SH-SY5Y (cell line): ENCODE measurements around the gene IL3.

Source experiments
- GATA2 ChIP-seq: IDR thresholded peaks from 2 replicates; pipeline ENCODE4 v1.6.1; 2011; ENCODE audit warnings: mild to moderate bottlenecking, low read depth, low read length
- GATA3 ChIP-seq: IDR thresholded peaks from 2 replicates; pipeline ENCODE4 v1.6.1; 2011; ENCODE audit warnings: low read depth, mild to moderate bottlenecking, low read length, moderate library complexity

IL3 gene

GRCh38 chr5:132057498-132058255 lies 2.8 kb upstream of the IL3 start:
- TF ChIP-seq GATA2, result no peak
- no peak for TF ChIP-seq GATA3

GRCh38 chr5:132058646-132059042 lies 1.8 kb upstream of the IL3 start:
- TF ChIP-seq GATA2 (no peak), GATA3 (no peak)

- TF ChIP-seq GATA3 (no peak), GATA2 (no peak)
Observed at GRCh38 chr5:132059043-132059695, 1.3 kb upstream of the IL3 start.

GRCh38 chr5:132059696-132060500 lies 557 bp upstream of the IL3 start:
- TF ChIP-seq GATA2, result no peak

GRCh38 chr5:132063090-132063911 lies 2.8 kb downstream of the IL3 start:
- TF ChIP-seq GATA2 (no peak), GATA3 (no peak)

GRCh38 chr5:132064140-132064539 lies 3.7 kb downstream of the IL3 start:
- TF ChIP-seq GATA2 (no peak), GATA3 (no peak)

- no peak for TF ChIP-seq GATA2
- TF ChIP-seq GATA3, result no peak
Observed at GRCh38 chr5:132064738-132065331, 4.4 kb downstream of the IL3 start.

GRCh38 chr5:132065351-132065937 lies 5.0 kb downstream of the IL3 start:
- no peak for TF ChIP-seq GATA3
- no peak for TF ChIP-seq GATA2

- TF ChIP-seq GATA3, result no peak
Observed at GRCh38 chr5:132065951-132066701, 5.7 kb downstream of the IL3 start.

- TF ChIP-seq GATA2 (no peak), GATA3 (no peak)
Observed at GRCh38 chr5:132066871-132067270, 6.4 kb downstream of the IL3 start.

- no peak for TF ChIP-seq GATA3
- TF ChIP-seq GATA2, result no peak
Observed at GRCh38 chr5:132067451-132067850, 7.0 kb downstream of the IL3 start.

- no peak for TF ChIP-seq GATA2
- no peak for TF ChIP-seq GATA3
Observed at GRCh38 chr5:132067941-132068808, 7.7 kb downstream of the IL3 start.
